Measurements from ENCODE around the gene NTM.

Gene NTM

DNA sequence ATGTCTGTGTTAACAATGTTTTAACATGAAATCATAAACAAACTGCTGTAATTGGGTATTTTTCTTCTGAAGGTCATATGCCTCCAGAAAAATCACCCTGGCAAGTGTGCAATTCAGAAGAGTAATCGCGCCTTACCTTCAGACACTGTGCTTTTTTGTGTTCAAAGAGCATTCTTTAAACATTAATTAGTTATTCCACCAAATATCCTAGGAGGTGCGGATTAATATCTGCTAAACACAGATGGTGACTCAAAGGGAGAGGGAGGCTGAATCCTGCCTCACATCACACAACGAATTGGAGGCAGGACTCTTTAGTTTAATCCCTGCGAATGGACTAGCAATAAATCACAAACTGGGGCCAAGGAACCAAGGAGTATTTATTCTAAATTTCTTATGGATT lies 213.0 kb downstream of the NTM start:
- Histone ChIP-seq H3K27ac (no peak overlapping the region), H3K36me3 (ENCODE audit: insufficient read depth, low read length) (no peaks in the 10 kb centered on the region), H3K9ac (ENCODE audit: insufficient read length) (no peak overlapping the region), H3K9me3 (ENCODE audit: low read depth, low read length) (no peaks in the 10 kb centered on the region), H3K4me3 (no peak overlapping the region)
- DNase-seq (ENCODE audit: low read depth, low spot score) = no peak
- TF ChIP-seq EZH2 (IDR thresholded peaks at IDR 0.05) (no peak), FOXP2 (optimal IDR thresholded peaks at IDR 0.05; ENCODE audit: control extremely low read depth, extremely low read length, insufficient read depth) (no peak), POLR2AphosphoS5 (IDR thresholded peaks at IDR 0.05; ENCODE audit: borderline replicate concordance, low read depth, low read length) (no peak)

DNA sequence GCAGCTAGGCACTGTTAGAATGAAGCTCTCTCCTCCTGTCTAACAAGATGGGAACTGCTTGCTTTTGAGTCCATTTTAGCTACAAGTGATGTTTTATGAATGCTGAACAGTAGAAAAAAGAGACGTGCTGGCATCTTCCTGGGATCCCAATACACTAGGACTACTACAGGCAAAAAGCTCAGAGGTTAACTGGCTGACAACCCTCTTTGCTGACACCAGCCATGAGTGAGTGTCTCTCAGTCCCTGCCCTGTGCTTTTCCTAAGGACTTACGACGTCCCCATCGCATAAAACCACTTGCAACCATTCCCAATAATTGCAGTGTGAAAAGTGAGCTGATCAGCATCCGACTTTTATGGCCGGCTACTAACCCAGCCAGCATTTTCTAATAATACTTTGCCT lies 213.5 kb downstream of the NTM start:
- Histone ChIP-seq H3K27ac (no peak overlapping the region), H3K9me3 (ENCODE audit: low read depth, low read length) (no peaks in the 10 kb centered on the region), H3K36me3 (ENCODE audit: insufficient read depth, low read length) (no peaks in the 10 kb centered on the region), H3K4me3 (no peak overlapping the region), H3K9ac (ENCODE audit: insufficient read length) (no peak overlapping the region)
- no peak for DNase-seq (ENCODE audit: low read depth, low spot score)
- TF ChIP-seq POLR2AphosphoS5 (IDR thresholded peaks at IDR 0.05; ENCODE audit: borderline replicate concordance, low read depth, low read length) = no peak
- no peak for TF ChIP-seq FOXP2 (optimal IDR thresholded peaks at IDR 0.05; ENCODE audit: control extremely low read depth, extremely low read length, insufficient read depth)
- TF ChIP-seq EZH2 (IDR thresholded peaks at IDR 0.05) = no peak

DNA sequence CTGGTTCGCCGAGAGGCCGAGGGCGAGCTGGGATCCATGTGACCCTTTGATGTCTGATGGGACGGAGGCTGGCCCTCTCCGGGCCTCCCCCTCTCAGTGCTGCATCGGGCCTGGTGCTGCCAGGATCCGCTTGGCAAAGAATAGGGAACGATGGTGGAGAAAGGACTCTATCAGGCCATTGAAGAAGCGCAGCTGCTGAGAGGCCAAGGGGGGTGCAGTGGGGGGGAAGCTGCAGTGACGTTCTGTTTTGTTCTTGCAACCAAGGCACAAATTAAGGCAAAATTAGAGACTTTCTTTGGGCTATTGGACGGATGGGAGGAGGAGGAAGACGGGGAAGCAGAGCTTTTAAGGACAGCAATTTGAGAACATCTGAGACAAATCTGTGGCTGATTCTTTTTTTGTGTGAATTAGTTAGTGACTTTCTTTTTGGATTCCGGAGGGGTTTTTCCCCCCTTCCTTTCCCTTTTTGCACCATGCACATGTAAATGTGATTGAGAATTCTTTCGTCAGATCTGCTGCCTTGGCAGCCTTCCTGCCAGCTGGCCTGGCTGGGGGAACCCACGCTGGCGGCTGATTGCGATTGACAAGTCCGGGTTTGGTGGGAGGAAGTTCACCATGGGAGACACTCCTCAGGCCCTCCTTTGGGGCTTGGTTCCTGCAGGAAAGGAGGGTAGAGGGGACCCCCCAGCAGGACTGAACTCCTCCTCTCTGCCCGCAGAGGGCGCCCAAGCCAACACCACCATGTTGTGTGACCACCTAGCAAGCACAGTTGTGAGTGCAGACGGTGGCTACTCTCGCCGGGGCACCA lies 214.6 kb downstream of the NTM start:
- no peaks in the 10 kb centered on the region for H3K9me3 ChIP-seq (ENCODE audit: low read depth, low read length)
- DNase-seq (ENCODE audit: low read depth, low spot score) = no peak
- no peak overlapping the region for H3K9ac ChIP-seq (ENCODE audit: insufficient read length)
- no peak overlapping the region for H3K27ac ChIP-seq
- no peaks in the 10 kb centered on the region for H3K36me3 ChIP-seq (ENCODE audit: insufficient read depth, low read length)
- no peak for TF ChIP-seq EZH2 (IDR thresholded peaks at IDR 0.05)
- no peak for TF ChIP-seq FOXP2 (optimal IDR thresholded peaks at IDR 0.05; ENCODE audit: control extremely low read depth, extremely low read length, insufficient read depth)
- no peak for TF ChIP-seq POLR2AphosphoS5 (IDR thresholded peaks at IDR 0.05; ENCODE audit: borderline replicate concordance, low read depth, low read length)
- H3K4me3 ChIP-seq = no peak overlapping the region

DNA sequence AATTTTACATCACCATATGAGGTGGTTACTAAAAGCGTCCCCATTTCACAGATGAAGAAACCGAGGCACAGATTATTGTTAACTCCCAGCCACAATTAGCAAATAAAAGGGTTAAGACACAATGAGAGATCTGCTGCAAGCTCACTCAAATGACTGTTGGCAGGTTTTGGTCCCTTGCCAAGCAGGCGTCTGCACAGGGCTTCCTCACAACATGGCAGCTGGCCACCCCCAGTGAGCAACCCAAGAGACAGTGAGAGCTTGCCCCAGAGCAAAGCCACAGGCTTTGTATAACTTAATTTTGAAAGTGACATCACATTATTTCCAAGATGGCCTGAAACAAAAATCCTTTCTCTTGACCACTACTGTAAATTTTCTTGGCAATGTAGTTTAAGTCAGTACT lies 217.6 kb downstream of the NTM start:
- no peaks in the 10 kb centered on the region for H3K9me3 ChIP-seq (ENCODE audit: low read depth, low read length)
- no peak overlapping the region for H3K27ac ChIP-seq
- TF ChIP-seq POLR2AphosphoS5 (IDR thresholded peaks at IDR 0.05; ENCODE audit: borderline replicate concordance, low read depth, low read length) (no peak), EZH2 (IDR thresholded peaks at IDR 0.05) (no peak), FOXP2 (optimal IDR thresholded peaks at IDR 0.05; ENCODE audit: control extremely low read depth, extremely low read length, insufficient read depth) (no peak)
- DNase-seq (ENCODE audit: low read depth, low spot score) = no peak
- H3K4me3 ChIP-seq = no peak overlapping the region
- H3K9ac ChIP-seq (ENCODE audit: insufficient read length) = no peak overlapping the region
- H3K36me3 ChIP-seq (ENCODE audit: insufficient read depth, low read length) = no peaks in the 10 kb centered on the region

DNA sequence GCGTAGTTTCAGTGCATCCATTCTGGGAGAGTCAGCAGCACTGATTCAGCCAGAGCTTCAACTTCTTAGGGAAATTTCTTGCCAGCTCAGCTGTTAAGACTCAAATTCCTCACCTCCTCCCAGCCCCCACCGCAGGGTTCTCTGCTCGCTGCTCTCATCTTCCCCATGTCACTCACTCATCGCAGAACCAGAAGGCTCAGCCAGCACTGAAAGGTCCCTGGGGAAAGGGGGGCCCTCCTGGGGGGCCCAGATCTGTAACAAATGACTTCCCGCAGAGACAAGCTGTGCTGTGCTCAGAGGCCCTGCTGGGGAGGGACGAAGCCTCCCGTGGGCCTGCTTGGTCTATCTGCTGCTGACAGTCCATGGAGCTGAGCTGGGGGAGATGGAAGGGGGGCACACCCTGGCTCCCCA lies 220.6 kb downstream of the NTM start:
- no peak overlapping the region for H3K4me3 ChIP-seq
- TF ChIP-seq EZH2 (IDR thresholded peaks at IDR 0.05) (no peak), FOXP2 (optimal IDR thresholded peaks at IDR 0.05; ENCODE audit: control extremely low read depth, extremely low read length, insufficient read depth) (no peak), POLR2AphosphoS5 (IDR thresholded peaks at IDR 0.05; ENCODE audit: borderline replicate concordance, low read depth, low read length) (no peak)
- no peaks in the 10 kb centered on the region for H3K9me3 ChIP-seq (ENCODE audit: low read depth, low read length)
- no peak for DNase-seq (ENCODE audit: low read depth, low spot score)
- no peaks in the 10 kb centered on the region for H3K36me3 ChIP-seq (ENCODE audit: insufficient read depth, low read length)
- H3K27ac ChIP-seq = no peak overlapping the region
- H3K9ac ChIP-seq (ENCODE audit: insufficient read length) = no peak overlapping the region

DNA sequence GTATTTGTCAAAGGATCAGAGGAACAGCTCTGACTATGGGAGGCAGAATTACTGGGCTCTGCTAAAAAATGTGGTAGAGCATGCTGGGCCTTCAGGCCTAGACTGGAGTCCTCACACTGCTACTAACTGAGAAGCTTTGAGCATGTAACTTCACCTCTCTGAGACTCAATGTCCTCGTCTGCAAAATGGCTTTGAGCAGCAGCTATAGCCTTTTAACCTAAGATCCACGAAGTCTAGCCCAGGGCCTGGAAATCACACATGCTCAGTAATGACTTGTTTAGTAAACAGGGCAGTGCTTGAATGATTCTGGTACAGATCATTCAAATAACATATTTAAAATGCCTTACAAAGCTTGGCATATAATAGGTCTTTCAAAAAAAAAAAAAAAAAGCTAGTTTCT lies 221.7 kb downstream of the NTM start:
- Histone ChIP-seq H3K27ac (no peak overlapping the region), H3K4me3 (no peak overlapping the region), H3K9me3 (ENCODE audit: low read depth, low read length) (no peaks in the 10 kb centered on the region), H3K36me3 (ENCODE audit: insufficient read depth, low read length) (no peaks in the 10 kb centered on the region), H3K9ac (ENCODE audit: insufficient read length) (no peak overlapping the region)
- no peak for DNase-seq (ENCODE audit: low read depth, low spot score)
- TF ChIP-seq EZH2 (IDR thresholded peaks at IDR 0.05) (no peak), FOXP2 (optimal IDR thresholded peaks at IDR 0.05; ENCODE audit: control extremely low read depth, extremely low read length, insufficient read depth) (no peak), POLR2AphosphoS5 (IDR thresholded peaks at IDR 0.05; ENCODE audit: borderline replicate concordance, low read depth, low read length) (no peak)

DNA sequence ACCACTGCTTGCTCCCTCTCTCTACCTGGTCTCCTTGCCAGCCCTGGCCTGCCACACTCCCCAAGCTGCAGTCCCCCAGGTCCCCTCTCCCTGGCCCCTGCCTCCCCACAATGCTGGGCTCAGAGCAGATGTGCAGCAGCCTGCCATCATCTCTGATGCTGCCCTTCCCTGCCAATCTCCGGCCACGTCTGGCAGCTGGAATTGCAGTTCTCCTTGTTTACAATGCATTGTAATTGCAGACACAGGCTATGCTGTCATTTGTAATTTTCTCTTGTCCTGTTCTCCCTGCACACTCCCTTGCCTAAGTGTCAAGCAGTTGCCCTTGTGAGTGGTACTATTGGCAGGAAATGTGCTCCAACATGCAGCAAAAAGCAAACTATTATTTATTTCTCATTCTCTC lies 222.3 kb downstream of the NTM start:
- Histone ChIP-seq H3K27ac (no peak overlapping the region), H3K4me3 (no peak overlapping the region), H3K9ac (ENCODE audit: insufficient read length) (no peak overlapping the region), H3K36me3 (ENCODE audit: insufficient read depth, low read length) (no peaks in the 10 kb centered on the region), H3K9me3 (ENCODE audit: low read depth, low read length) (no peaks in the 10 kb centered on the region)
- TF ChIP-seq EZH2 (IDR thresholded peaks at IDR 0.05) = no peak
- no peak for TF ChIP-seq POLR2AphosphoS5 (IDR thresholded peaks at IDR 0.05; ENCODE audit: borderline replicate concordance, low read depth, low read length)
- TF ChIP-seq FOXP2 (optimal IDR thresholded peaks at IDR 0.05; ENCODE audit: control extremely low read depth, extremely low read length, insufficient read depth) = no peak
- no peak for DNase-seq (ENCODE audit: low read depth, low spot score)

DNA sequence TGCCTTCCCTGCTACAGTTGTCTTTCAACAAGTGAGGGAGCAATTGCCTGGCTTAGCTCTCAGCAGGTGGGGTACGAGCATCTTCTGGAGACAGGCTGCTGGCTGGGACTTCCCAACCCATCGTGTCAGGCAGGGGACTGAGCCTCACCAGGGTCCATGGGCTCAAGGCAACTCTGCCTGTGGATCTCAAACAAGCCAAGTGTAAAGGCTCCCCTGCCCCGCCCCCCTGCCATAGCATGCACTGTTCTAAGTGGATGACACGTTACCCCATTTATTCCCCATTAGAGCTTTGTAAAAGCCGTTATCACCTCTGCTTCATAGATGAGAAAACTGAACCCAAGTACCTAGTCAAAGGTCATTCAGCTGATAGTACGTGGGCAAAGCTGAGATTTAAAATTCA lies 222.9 kb downstream of the NTM start:
- Histone ChIP-seq H3K4me3 (no peak overlapping the region), H3K9me3 (ENCODE audit: low read depth, low read length) (no peaks in the 10 kb centered on the region), H3K9ac (ENCODE audit: insufficient read length) (no peak overlapping the region), H3K27ac (no peak overlapping the region), H3K36me3 (ENCODE audit: insufficient read depth, low read length) (no peaks in the 10 kb centered on the region)
- DNase-seq (ENCODE audit: low read depth, low spot score) = no peak
- TF ChIP-seq FOXP2 (optimal IDR thresholded peaks at IDR 0.05; ENCODE audit: control extremely low read depth, extremely low read length, insufficient read depth) (no peak), POLR2AphosphoS5 (IDR thresholded peaks at IDR 0.05; ENCODE audit: borderline replicate concordance, low read depth, low read length) (no peak), EZH2 (IDR thresholded peaks at IDR 0.05) (no peak)

DNA sequence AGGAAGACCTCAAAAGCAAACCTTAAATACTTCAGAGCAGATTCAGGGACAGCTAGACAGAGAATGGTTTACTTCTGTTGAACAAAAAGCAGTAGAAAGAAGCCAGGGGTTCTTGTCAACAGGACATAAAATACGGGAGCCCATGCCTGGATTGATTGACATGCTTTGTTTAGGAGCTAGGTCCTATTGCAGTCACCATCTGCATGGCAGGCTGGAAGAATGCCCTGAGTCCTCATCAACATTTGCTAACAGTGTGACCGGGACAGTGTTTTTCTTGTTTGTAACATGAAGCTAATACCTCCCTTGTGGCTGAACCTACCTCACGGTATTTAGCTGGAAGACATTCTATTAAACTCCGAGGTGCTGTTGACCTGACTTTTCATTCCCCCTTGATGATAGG lies 225.4 kb downstream of the NTM start:
- no peaks in the 10 kb centered on the region for H3K36me3 ChIP-seq (ENCODE audit: insufficient read depth, low read length)
- no peak overlapping the region for H3K4me3 ChIP-seq
- H3K9ac ChIP-seq (ENCODE audit: insufficient read length) = no peak overlapping the region
- TF ChIP-seq FOXP2 (optimal IDR thresholded peaks at IDR 0.05; ENCODE audit: control extremely low read depth, extremely low read length, insufficient read depth) (no peak), POLR2AphosphoS5 (IDR thresholded peaks at IDR 0.05; ENCODE audit: borderline replicate concordance, low read depth, low read length) (no peak), EZH2 (IDR thresholded peaks at IDR 0.05) (no peak)
- H3K9me3 ChIP-seq (ENCODE audit: low read depth, low read length) = no peaks in the 10 kb centered on the region
- no peak for DNase-seq (ENCODE audit: low read depth, low spot score)
- H3K27ac ChIP-seq = no peak overlapping the region
